WTC11 (cell line): Measurements from ENCODE around the gene CDPF1.

Experiments
- AFF4 ChIP-seq: sonication (generic); formaldehyde crosslinking; IDR thresholded peaks from 2 replicates; pipeline ENCODE4 v1.8.1; 2023; ENCODE audit warnings: mild to moderate bottlenecking, missing genetic modification reagents, borderline replicate concordance
- AR ChIP-seq: fragments of 250-450 bp; sonication (Bioruptor Pico); IDR thresholded peaks from 2 replicates; pipeline ENCODE4 v1.9.0; 2021; ENCODE audit warnings: mild to moderate bottlenecking
- CTCF ChIP-seq: fragments of 200-600 bp; IDR thresholded peaks from 2 replicates; pipeline ENCODE4 v1.8.0; 2022; ENCODE audit warnings: antibody characterized with exemption
- E2F1 ChIP-seq: sonication (generic); formaldehyde crosslinking; IDR thresholded peaks from 2 replicates; pipeline ENCODE4 v1.8.0; 2022; ENCODE audit warnings: mild to moderate bottlenecking, missing genetic modification reagents
- E2F5 ChIP-seq: sonication (generic); formaldehyde crosslinking; IDR thresholded peaks from 2 replicates; pipeline ENCODE4 v1.8.1; 2022; ENCODE audit warnings: mild to moderate bottlenecking, moderate library complexity, missing genetic modification reagents
- HMGXB4 ChIP-seq: sonication (generic); formaldehyde crosslinking; IDR thresholded peaks from 2 replicates; pipeline ENCODE4 v1.8.1; 2023; ENCODE audit warnings: mild to moderate bottlenecking, moderate library complexity, missing genetic modification reagents
- IRF2 ChIP-seq: sonication (generic); formaldehyde crosslinking; IDR thresholded peaks from 2 replicates; pipeline ENCODE4 v1.8.0; 2022; ENCODE audit warnings: low read depth, missing genetic modification reagents, borderline replicate concordance
- JUN ChIP-seq: sonication (generic); formaldehyde crosslinking; IDR thresholded peaks from 2 replicates; pipeline ENCODE4 v1.8.0; 2023; ENCODE audit warnings: mild to moderate bottlenecking, missing genetic modification reagents
- NR1H2 ChIP-seq: sonication (generic); formaldehyde crosslinking; IDR thresholded peaks from 2 replicates; pipeline ENCODE4 v1.9.0; 2021; ENCODE audit warnings: mild to moderate bottlenecking, moderate library complexity, missing genetic modification reagents
- TCF7 ChIP-seq: sonication (generic); formaldehyde crosslinking; IDR thresholded peaks from 2 replicates; pipeline ENCODE4 v1.8.0; 2022; ENCODE audit warnings: mild to moderate bottlenecking, low read depth, missing genetic modification reagents, moderate library complexity
- USF2 ChIP-seq: sonication (generic); formaldehyde crosslinking; IDR thresholded peaks from 2 replicates; pipeline ENCODE4 v1.8.1; 2023; ENCODE audit warnings: mild to moderate bottlenecking, missing genetic modification reagents, moderate library complexity
- ZBTB43 ChIP-seq: sonication (generic); formaldehyde crosslinking; IDR thresholded peaks from 2 replicates; pipeline ENCODE4 v1.8.1; 2023; ENCODE audit warnings: mild to moderate bottlenecking, missing genetic modification reagents
- ZNF281 ChIP-seq: sonication (generic); formaldehyde crosslinking; IDR thresholded peaks from 2 replicates; pipeline ENCODE4 v1.8.0; 2023; ENCODE audit warnings: mild to moderate bottlenecking, missing genetic modification reagents

GRCh38 chr22:46196278-46196677 lies 53.8 kb downstream of the CDPF1 start:
- TF ChIP-seq E2F5 (CRISPR knock-in tag) = no peak
- no peak for TF ChIP-seq CTCF
- no peak for TF ChIP-seq JUN (CRISPR knock-in tag)
- no peak for TF ChIP-seq E2F1 (CRISPR knock-in tag)
- TF ChIP-seq TCF7 (CRISPR knock-in tag) = no peak
- no peak for TF ChIP-seq HMGXB4 (CRISPR knock-in tag)
- TF ChIP-seq AFF4 = no peak
- TF ChIP-seq ZBTB43 (CRISPR knock-in tag) = no peak
- no peak for TF ChIP-seq IRF2 (CRISPR knock-in tag)
- no peak for TF ChIP-seq USF2 (CRISPR knock-in tag)
- no peak for TF ChIP-seq AR (CRISPR knock-in tag)
- TF ChIP-seq NR1H2 (CRISPR knock-in tag) = no peak
- no peak for TF ChIP-seq ZNF281 (CRISPR knock-in tag)
